ENCODE data around the gene BRCC3. TPM values are rescaled to one million over a fixed set of nuclear protein-coding genes. Genes with fewer than 3 reads are reported as not detected.

Gene BRCC3
- total RNA-seq, 2 experiments from 2014 or later: 30.0 to 32.5 TPM

DNA sequence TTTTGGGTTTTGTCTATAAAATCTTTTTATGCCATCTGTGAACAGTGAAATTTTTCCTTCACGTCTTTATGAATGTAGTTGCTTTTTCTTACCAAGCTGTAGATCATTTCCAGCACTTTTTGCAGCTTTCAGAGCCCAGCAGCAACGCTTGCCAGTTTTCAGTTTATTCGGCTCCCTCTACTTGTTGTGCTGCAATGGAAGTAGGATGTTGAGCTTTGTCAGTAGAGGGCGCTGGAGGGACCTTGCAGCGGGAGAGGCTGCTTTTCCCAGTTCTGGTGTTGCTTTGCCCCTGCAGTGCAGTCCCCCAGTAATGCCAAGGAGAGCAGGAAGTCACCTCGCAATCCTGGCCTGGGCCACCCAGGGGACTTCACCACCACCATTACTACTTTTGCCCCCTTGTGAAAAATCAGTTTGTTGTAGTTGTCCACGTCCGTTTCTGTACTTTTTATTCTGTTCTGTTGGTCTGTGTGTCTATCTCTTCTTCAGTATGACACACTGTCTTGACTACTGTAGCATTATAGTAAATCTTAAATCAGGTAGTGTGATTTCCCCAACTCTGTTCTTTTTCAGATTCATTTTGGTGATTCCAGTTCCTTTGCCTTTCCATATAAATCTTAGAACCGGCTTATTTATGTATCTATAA, 22.2 kb upstream of the BRCC3 start:
- Mint-ChIP-seq H3K4me3 (no peak overlapping the region), H3K9me3 (no peaks in the 10 kb centered on the region), H3K27ac (no peak overlapping the region), H3K4me1 (ENCODE audit: low read depth) (peaks cover 50% of the 10 kb centered on the region), H3K36me3 (ENCODE audit: low read depth) (peaks cover 35% of the 10 kb centered on the region), H3K27me3 (no peaks in the 10 kb centered on the region)
- ChIA-PET POLR2A (interaction anchor here (0.8 kb wide), 1 partner anchor 58 kb away, joined by 3 read pairs; no protein-coding TSS in a partner anchor), CTCF (interaction anchor here (0.9 to 2.1 kb wide), 6 partner anchors 10 to 65 kb away, joined by 3 to 9 read pairs (median 4); partner anchors contain the start of gene FUNDC2)
- DNase-seq (peak; percentile 47), ATAC-seq (peak; percentile 69)
- intact Hi-C loops (cut with micrococcal nuclease): no loop called here
- TF ChIP-seq, protein P1, sequence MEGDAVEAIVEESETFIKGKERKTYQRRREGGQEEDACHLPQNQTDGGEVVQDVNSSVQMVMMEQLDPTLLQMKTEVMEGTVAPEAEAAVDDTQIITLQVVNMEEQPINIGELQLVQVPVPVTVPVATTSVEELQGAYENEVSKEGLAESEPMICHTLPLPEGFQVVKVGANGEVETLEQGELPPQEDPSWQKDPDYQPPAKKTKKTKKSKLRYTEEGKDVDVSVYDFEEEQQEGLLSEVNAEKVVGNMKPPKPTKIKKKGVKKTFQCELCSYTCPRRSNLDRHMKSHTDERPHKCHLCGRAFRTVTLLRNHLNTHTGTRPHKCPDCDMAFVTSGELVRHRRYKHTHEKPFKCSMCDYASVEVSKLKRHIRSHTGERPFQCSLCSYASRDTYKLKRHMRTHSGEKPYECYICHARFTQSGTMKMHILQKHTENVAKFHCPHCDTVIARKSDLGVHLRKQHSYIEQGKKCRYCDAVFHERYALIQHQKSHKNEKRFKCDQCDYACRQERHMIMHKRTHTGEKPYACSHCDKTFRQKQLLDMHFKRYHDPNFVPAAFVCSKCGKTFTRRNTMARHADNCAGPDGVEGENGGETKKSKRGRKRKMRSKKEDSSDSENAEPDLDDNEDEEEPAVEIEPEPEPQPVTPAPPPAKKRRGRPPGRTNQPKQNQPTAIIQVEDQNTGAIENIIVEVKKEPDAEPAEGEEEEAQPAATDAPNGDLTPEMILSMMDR (IDR thresholded peaks at IDR 0.05): peak; percentile 47

GRCh38 chrX:155052738-155053498, 18.4 kb upstream of the BRCC3 start:
- POLR2A ChIA-PET: no interaction called here
- peaks cover 60% of the 10 kb centered on the region for H3K4me1 Mint-ChIP-seq (ENCODE audit: low read depth)
- H3K9me3 Mint-ChIP-seq: no peaks in the 10 kb centered on the region
- intact Hi-C loops (cut with micrococcal nuclease): no loop called here
- H3K4me3 Mint-ChIP-seq: no peak overlapping the region
- DNase-seq (no peak), ATAC-seq (no peak)
- H3K27me3 Mint-ChIP-seq: no peaks in the 10 kb centered on the region
- TF ChIP-seq, protein P1 (IDR thresholded peaks at IDR 0.05): no peak
- H3K27ac Mint-ChIP-seq: peak overlapping the region; percentile 73
- CTCF ChIA-PET: no interaction called here
- peaks cover 29% of the 10 kb centered on the region for H3K36me3 Mint-ChIP-seq (ENCODE audit: low read depth)

- Mint-ChIP-seq H3K4me3 (no peak overlapping the region), H3K9me3 (no peaks in the 10 kb centered on the region), H3K27me3 (no peaks in the 10 kb centered on the region), H3K4me1 (ENCODE audit: low read depth) (peaks cover 56% of the 10 kb centered on the region), H3K36me3 (ENCODE audit: low read depth) (peaks cover 29% of the 10 kb centered on the region), H3K27ac (peak overlapping the region; percentile 73)
- TF ChIP-seq, protein P1 (IDR thresholded peaks at IDR 0.05): no peak
- POLR2A ChIA-PET: no interaction called here
- CTCF ChIA-PET: no interaction called here
- no peak for DNase-seq
- no peak for ATAC-seq
- intact Hi-C loops (cut with micrococcal nuclease): no loop called here
These were observed 17.7 kb upstream of the BRCC3 start for GRCh38 chrX:155053656-155054055.

DNA sequence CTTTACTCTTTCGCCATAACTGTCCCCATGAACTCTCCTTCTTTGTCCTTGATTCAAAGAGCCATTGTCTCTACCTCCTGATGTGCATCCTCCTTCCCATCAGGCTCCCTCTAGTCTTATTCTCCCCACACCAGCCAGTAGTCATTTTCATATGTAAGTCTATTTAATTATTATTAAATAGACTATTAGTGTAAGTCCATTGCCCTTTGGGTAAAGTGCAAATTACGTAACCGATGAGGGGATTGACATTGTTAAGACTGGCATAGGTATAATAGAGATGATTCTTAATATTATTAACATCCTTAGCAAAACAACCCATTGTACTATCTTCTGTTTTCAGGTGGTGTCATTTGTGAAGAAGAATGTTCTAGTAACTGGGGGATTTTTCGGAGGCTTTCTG, 17.1 kb upstream of the BRCC3 start:
- ChIA-PET CTCF (no interaction called here), POLR2A (no interaction called here)
- intact Hi-C loops (cut with micrococcal nuclease): no loop called here
- no peak for ATAC-seq
- H3K27ac Mint-ChIP-seq: no peak overlapping the region
- no peak for DNase-seq
- no peak overlapping the region for H3K4me3 Mint-ChIP-seq
- TF ChIP-seq, protein P1 (IDR thresholded peaks at IDR 0.05): no peak
- peaks cover 50% of the 10 kb centered on the region for H3K4me1 Mint-ChIP-seq (ENCODE audit: low read depth)
- H3K36me3 Mint-ChIP-seq (ENCODE audit: low read depth): peaks cover 25% of the 10 kb centered on the region
- no peaks in the 10 kb centered on the region for H3K9me3 Mint-ChIP-seq
- H3K27me3 Mint-ChIP-seq: no peaks in the 10 kb centered on the region

DNA sequence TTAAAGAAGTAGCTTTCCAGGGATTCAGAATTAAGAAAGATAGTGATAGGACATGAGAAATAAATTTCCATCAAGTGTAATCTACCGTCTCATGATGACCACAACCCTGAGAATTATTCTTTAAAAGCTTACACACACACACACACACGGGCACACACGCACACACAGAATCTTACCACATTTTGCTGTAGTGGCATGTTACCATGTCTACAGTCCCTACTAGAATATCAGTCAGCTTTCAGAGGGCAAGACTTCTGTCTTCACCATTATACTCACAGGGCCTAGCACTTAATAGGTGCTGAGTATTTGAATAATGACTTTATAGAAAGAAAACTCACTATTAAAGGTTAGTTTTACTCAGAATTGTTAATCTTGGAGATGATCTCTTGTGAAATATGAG, 15.8 kb upstream of the BRCC3 start:
- Mint-ChIP-seq H3K4me3 (no peak overlapping the region), H3K27ac (peak overlapping the region; percentile 68), H3K27me3 (no peaks in the 10 kb centered on the region), H3K9me3 (no peaks in the 10 kb centered on the region), H3K36me3 (ENCODE audit: low read depth) (peaks cover 20% of the 10 kb centered on the region), H3K4me1 (ENCODE audit: low read depth) (peaks cover 40% of the 10 kb centered on the region)
- intact Hi-C loops (cut with micrococcal nuclease): no loop called here
- TF ChIP-seq, protein P1 (IDR thresholded peaks at IDR 0.05): no peak
- POLR2A ChIA-PET: no interaction called here
- ATAC-seq: no peak
- peak; percentile 26 for DNase-seq
- CTCF ChIA-PET: interaction anchor here (1.1 to 5.2 kb wide), 4 partner anchors 9 to 138 kb away, joined by 3 to 67 read pairs (median 18); no protein-coding TSS in a partner anchor
